ENCODE data around the gene FBXL7.

Gene FBXL7

GRCh38 chr5:15621094-15621493 is 121.1 kb downstream of the FBXL7 start:
- no peak for DNase-seq

- no peak for DNase-seq
Observed at GRCh38 chr5:15623794-15624193, 123.8 kb downstream of the FBXL7 start.

GRCh38 chr5:15627109-15627508 is 127.1 kb downstream of the FBXL7 start:
- no peak for DNase-seq

GRCh38 chr5:15627647-15628046 is 127.7 kb downstream of the FBXL7 start:
- no peak for DNase-seq

- DNase-seq = no peak
Observed at GRCh38 chr5:15630441-15630840, 130.5 kb downstream of the FBXL7 start.

- DNase-seq = no peak
Observed at GRCh38 chr5:15634591-15635288, 134.8 kb downstream of the FBXL7 start.

- no peak for DNase-seq
Observed at GRCh38 chr5:15635289-15635616, 135.3 kb downstream of the FBXL7 start.

- DNase-seq = no peak
Observed at GRCh38 chr5:15637345-15637744, 137.4 kb downstream of the FBXL7 start.

GRCh38 chr5:15637886-15638285 is 137.9 kb downstream of the FBXL7 start:
- no peak for DNase-seq

GRCh38 chr5:15638296-15638695 is 138.3 kb downstream of the FBXL7 start:
- DNase-seq = no peak

- DNase-seq = no peak
Observed at GRCh38 chr5:15639288-15639687, 139.3 kb downstream of the FBXL7 start.

GRCh38 chr5:15640116-15640515 is 140.1 kb downstream of the FBXL7 start:
- DNase-seq = no peak

GRCh38 chr5:15643731-15644130 is 143.8 kb downstream of the FBXL7 start:
- no peak for DNase-seq

- DNase-seq = no peak
Observed at GRCh38 chr5:15645381-15646160, 145.6 kb downstream of the FBXL7 start.

GRCh38 chr5:15646371-15646770 is 146.4 kb downstream of the FBXL7 start:
- DNase-seq = no peak

GRCh38 chr5:15647251-15647650 is 147.3 kb downstream of the FBXL7 start:
- no peak for DNase-seq

GRCh38 chr5:15650266-15650665 is 150.3 kb downstream of the FBXL7 start:
- DNase-seq = no peak

- no peak for DNase-seq
Observed at GRCh38 chr5:15654779-15655178, 154.8 kb downstream of the FBXL7 start.

GRCh38 chr5:15655683-15656082 is 155.7 kb downstream of the FBXL7 start:
- DNase-seq = no peak

GRCh38 chr5:15664961-15665360 is 165.0 kb downstream of the FBXL7 start:
- DNase-seq = no peak

GRCh38 chr5:15669826-15670225 is 169.8 kb downstream of the FBXL7 start:
- DNase-seq = no peak

- no peak for DNase-seq
Observed at GRCh38 chr5:15674716-15675115, 174.7 kb downstream of the FBXL7 start.

- no peak for DNase-seq
Observed at GRCh38 chr5:15676591-15676990, 176.6 kb downstream of the FBXL7 start.

GRCh38 chr5:15679161-15679560 is 179.2 kb downstream of the FBXL7 start:
- no peak for DNase-seq

- DNase-seq = no peak
Observed at GRCh38 chr5:15680455-15680854, 180.5 kb downstream of the FBXL7 start.

All from activated CD8-positive, alpha-beta memory T cell treated with anti-CD3 and anti-CD28 coated beads, Interleukin-2, amount 50 U/mL, for 4 hours (primary cell).